GDM1 (cell line): ENCODE results near the gene MAGEB17.

ENCODE experiments used
- DNase-seq: peaks from one replicate; lab custom pipeline; 2025; lab: John Stamatoyannopoulos, UW

The MAGEB17 gene

DNA sequence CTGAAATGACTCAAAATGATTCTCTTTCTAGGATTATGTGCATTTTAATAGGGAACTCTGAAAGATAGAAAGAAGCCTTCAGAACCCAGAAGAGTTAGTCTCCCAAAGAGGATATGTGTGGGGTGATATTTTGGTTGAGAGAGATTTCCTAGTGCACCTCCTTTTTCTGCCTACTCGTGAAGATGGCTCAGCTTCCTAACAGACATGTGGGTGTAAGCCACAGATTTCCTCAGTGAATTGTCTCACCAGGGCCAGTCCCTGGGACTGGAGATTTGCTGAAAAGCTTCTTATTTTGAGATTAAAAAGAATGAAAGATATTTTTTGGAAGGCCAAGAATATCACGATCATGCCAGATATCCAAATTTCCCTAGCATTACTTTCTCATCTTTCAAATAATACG is 42.8 kb downstream of the MAGEB17 start:
- DNase-seq = no peak

DNA sequence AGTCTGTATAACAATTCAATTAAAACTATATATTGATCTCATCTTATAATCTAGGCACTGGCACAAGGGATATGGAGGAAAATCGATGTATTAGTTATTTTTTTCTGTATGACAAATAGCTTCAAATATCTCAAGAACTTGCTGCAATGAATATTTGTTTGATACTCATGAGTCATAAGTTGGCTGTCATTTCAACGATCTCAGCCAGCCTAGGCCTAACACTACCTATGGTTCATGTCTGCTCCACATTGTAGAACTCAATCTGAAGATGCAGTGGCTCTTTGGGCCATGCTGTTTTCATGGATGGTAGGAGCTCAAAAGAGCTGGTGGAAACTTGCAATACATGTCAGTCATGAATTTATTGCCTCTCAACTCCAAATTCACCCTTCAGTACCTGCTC is 44.7 kb downstream of the MAGEB17 start:
- no peak for DNase-seq

DNA sequence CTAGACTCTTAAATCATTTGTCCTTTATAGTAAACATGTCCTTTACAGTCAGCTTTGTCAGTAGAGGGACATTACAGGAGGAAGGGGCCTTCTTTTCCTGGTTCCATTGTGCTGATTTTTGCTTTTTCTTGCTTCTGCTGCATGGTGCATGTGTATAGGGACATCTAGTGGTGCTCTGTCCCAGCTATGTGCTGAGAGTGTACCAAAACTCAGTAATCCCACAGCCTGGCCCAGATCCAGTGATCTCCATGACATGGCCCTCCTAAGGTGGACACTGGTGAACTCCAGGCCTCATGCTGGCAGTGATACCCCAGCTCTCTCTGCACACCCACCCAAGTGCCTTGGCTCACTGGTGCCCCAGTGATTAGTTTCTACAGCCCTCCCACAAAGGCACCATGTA is 45.2 kb downstream of the MAGEB17 start:
- no peak for DNase-seq

DNA sequence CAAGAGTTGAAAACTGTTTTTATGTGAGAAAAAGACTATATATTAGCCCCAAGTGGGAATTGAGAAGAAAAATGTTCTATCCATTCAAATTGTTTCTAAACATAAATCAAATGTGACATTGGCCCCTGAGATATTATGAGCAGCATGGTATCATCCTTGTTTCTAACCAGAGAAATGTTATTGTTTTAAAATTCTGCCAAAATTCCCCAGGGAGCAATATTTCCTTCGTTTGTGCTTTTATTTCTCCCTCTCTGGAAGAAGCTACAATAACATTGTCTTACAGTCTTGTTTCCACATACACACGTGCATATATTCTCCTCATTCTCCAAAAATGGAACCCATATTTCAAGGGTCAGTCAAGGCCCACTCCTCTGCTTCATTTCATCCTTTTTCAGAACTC is 46.7 kb downstream of the MAGEB17 start:
- DNase-seq = no peak

DNA sequence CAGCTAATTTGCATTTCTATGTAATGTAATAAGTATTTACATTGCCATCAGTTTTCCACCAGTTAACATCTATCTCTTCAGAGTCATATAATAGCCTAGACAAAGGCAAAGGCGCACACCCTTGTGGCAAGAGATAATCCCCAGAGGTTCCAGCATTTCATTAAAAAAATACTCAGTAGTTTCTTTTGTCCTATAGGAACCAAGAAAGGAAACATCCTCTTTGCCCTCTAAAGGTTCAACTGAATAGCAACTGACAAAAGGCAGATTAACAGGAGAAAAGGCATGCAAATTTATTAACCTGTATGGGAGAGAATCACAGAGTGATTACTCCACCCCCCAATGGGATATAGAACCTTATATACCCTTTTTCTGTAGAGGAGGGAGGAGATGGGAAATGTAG is 48.4 kb downstream of the MAGEB17 start:
- DNase-seq = no peak
